ENCODE measurements around the gene BCORL1.
A peak's percentile ranks its signal among the peaks of the same experiment; 100 is the strongest.

Gene BCORL1

GRCh38 chrX:129938081-129938480 is 44.4 kb upstream of the BCORL1 start:
- TF ChIP-seq, protein P1, sequence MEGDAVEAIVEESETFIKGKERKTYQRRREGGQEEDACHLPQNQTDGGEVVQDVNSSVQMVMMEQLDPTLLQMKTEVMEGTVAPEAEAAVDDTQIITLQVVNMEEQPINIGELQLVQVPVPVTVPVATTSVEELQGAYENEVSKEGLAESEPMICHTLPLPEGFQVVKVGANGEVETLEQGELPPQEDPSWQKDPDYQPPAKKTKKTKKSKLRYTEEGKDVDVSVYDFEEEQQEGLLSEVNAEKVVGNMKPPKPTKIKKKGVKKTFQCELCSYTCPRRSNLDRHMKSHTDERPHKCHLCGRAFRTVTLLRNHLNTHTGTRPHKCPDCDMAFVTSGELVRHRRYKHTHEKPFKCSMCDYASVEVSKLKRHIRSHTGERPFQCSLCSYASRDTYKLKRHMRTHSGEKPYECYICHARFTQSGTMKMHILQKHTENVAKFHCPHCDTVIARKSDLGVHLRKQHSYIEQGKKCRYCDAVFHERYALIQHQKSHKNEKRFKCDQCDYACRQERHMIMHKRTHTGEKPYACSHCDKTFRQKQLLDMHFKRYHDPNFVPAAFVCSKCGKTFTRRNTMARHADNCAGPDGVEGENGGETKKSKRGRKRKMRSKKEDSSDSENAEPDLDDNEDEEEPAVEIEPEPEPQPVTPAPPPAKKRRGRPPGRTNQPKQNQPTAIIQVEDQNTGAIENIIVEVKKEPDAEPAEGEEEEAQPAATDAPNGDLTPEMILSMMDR (conservative IDR thresholded peaks at IDR 0.05; ENCODE audit: control insufficient read depth, insufficient read depth, low read depth, low read length) = no peak
- no peak overlapping the region for H3K4me3 ChIP-seq (ENCODE audit: control insufficient read depth, low read depth, low read length)
- no peak for DNase-seq (ENCODE audit: low read depth)

DNA sequence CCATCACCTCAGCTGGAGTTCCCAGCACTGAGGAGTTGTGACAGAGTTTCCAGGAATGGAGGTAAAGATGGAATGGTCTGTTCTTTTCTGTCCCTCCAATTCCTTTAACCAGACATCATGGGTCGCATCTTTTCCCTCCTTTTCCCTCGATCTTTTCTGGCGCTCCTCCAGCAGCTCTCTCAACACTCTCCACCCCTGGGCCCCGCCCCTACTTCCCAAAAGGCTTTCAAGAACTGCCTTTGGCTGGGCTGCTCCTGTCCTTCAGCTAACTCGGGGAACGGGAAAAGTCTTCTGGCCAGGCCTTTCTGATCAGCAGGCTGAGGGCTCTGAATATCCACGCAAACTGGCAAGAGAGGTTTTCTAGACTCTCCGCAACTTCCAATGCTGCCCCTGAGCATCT is 42.4 kb upstream of the BCORL1 start:
- TF ChIP-seq, protein P1 (conservative IDR thresholded peaks at IDR 0.05; ENCODE audit: control insufficient read depth, insufficient read depth, low read depth, low read length) = no peak
- H3K4me3 ChIP-seq (ENCODE audit: control insufficient read depth, low read depth, low read length) = no peak overlapping the region
- no peak for DNase-seq (ENCODE audit: low read depth)

- TF ChIP-seq, protein P1 (conservative IDR thresholded peaks at IDR 0.05; ENCODE audit: control insufficient read depth, insufficient read depth, low read depth, low read length) = no peak
- no peak overlapping the region for H3K4me3 ChIP-seq (ENCODE audit: control insufficient read depth, low read depth, low read length)
- no peak for DNase-seq (ENCODE audit: low read depth)
Observed at GRCh38 chrX:129940721-129941120, 41.7 kb upstream of the BCORL1 start.

DNA sequence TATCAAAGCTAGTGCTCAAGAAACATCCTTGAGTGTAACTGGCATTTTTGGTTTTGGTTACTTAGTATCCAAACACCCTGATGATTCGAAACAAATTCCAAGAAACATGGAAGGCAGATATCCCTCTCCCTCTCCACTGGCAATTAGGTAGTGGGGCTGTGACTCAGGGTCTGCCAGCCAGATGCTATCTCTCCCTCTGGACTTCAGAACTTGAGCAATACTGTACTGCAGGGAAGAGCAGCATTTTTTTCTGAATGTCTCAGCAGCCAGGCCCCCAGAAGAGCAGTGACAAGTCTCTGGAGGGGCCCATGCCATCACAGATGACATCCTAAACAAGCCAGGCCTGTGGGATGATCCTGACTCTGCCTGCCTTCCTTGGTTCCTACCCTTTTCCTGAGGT is 37.3 kb upstream of the BCORL1 start:
- TF ChIP-seq, protein P1 (conservative IDR thresholded peaks at IDR 0.05; ENCODE audit: control insufficient read depth, insufficient read depth, low read depth, low read length) = no peak

GRCh38 chrX:129953334-129953648 is 29.1 kb upstream of the BCORL1 start:
- no peak for DNase-seq (ENCODE audit: low read depth)
- H3K4me3 ChIP-seq (ENCODE audit: control insufficient read depth, low read depth, low read length) = no peak overlapping the region
- TF ChIP-seq, protein P1 (conservative IDR thresholded peaks at IDR 0.05; ENCODE audit: control insufficient read depth, insufficient read depth, low read depth, low read length) = no peak

More for the DNA sequence above, 37.3 kb upstream of the BCORL1 start:
- no peak overlapping the region for H3K4me3 ChIP-seq (ENCODE audit: control insufficient read depth, low read depth, low read length)
- DNase-seq (ENCODE audit: low read depth) = peak; percentile 45

GRCh38 chrX:129953881-129954280 is 28.6 kb upstream of the BCORL1 start:
- TF ChIP-seq, protein P1 (conservative IDR thresholded peaks at IDR 0.05; ENCODE audit: control insufficient read depth, insufficient read depth, low read depth, low read length) = no peak
- H3K4me3 ChIP-seq (ENCODE audit: control insufficient read depth, low read depth, low read length) = no peak overlapping the region
- no peak for DNase-seq (ENCODE audit: low read depth)

GRCh38 chrX:129954804-129955203 is 27.6 kb upstream of the BCORL1 start:
- TF ChIP-seq, protein P1 (conservative IDR thresholded peaks at IDR 0.05; ENCODE audit: control insufficient read depth, insufficient read depth, low read depth, low read length) = no peak
- no peak for DNase-seq (ENCODE audit: low read depth)
- H3K4me3 ChIP-seq (ENCODE audit: control insufficient read depth, low read depth, low read length) = no peak overlapping the region
